ENCODE data around the gene LSM3.
"Not testable (repeated sequence)": the region's sequence is repeated elsewhere in the genome, so short reads cannot be mapped to it uniquely, and the experiment has no call there.

LSM3 gene

DNA sequence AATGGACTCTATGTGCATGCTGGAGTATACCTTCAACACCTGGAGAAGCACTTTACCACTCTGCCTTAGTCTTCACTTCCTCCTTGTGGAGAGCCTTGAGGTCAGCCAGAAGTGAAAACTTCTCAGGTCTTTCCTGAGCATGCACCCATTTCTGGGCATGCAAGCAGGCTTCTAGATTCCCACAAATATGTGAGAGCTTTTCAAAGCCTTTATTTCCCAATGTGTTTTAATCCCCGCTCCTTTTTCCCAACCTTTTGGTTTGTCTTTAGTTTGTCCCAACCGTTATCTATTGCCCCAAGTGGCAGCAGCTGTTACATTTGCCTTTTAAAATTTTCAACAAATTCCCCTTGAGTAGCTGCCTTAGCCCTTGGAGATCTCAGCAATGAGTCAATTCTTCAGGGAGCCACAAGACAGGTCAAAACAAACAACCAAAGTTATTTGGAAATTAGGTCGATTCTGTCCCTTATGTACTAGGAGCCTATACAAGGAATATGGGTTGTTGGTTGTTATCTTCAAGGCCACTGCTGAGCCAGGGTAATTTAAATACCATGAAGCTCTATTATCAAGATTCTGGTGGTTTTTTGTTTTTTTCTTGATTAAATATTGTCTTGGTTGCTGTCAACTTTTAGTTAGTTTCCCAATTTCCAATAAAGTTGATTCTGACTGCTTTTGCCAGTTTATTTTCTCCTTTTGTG lies 44.4 kb downstream of the LSM3 start:
- no peak for DNase-seq (ENCODE audit: low read depth)

DNA sequence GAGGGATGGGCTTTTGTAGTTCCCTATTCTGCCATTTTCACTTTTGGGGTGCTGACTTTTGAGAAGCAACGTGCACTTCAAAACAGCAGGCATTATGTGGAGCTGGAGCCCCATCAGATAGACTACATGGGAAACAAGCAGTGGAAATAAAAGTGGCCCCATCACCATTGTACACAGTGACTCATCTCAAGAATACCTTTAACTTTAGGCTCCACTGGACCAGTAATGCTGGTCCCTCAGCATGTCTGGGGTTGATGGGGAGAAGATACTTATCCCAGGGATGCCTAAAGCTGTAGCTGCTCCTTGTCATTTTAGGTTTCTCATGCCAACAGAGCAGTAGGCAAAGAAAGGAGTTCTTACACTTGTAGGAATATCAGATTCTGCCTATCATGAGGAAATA lies 45.0 kb downstream of the LSM3 start:
- no peak for DNase-seq (ENCODE audit: low read depth)

GRCh38 chr3:14224895-14225294 lies 46.3 kb downstream of the LSM3 start:
- no peak for DNase-seq (ENCODE audit: low read depth)

GRCh38 chr3:14225421-14225820 lies 46.8 kb downstream of the LSM3 start:
- no peak for DNase-seq (ENCODE audit: low read depth)

DNA sequence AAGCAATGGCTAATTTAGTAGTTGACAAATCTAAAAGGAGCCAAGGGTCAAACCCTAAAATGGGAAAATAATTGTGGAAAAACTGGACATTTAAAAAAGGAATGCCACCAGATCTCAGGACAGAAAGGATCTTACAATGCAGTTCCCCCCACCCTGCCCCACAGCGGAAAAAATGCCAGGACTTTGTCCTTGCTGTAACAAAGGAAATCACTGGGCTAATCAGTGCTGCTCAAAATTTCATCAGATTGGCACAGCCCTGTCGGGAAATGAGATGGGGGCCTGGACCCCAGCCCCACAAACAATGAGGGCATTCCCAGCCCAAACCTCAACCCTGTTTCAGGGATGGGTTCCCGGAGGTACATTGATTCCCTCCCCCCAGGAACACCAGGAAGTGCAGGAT lies 47.7 kb downstream of the LSM3 start:
- DNase-seq (ENCODE audit: low read depth): not testable (repeated sequence)

DNA sequence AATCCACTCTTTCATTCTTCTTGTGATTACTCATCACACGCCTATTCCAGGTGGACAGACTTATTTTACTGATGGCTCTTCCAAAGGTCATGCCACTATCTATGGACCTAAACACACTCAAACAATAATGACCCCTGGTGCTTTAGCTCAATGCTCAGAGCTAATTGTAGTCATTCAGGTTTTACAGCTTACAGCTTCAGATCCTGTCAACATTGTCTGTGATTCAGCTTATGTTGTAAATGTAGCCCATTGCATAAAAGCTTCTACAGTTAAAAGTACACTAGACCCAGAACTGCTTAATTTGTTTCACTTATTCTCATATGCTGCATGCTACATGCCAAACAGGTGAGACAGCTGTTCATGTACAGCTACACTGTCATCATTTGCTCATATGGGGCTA lies 49.2 kb downstream of the LSM3 start:
- DNase-seq (ENCODE audit: low read depth): no peak

DNA sequence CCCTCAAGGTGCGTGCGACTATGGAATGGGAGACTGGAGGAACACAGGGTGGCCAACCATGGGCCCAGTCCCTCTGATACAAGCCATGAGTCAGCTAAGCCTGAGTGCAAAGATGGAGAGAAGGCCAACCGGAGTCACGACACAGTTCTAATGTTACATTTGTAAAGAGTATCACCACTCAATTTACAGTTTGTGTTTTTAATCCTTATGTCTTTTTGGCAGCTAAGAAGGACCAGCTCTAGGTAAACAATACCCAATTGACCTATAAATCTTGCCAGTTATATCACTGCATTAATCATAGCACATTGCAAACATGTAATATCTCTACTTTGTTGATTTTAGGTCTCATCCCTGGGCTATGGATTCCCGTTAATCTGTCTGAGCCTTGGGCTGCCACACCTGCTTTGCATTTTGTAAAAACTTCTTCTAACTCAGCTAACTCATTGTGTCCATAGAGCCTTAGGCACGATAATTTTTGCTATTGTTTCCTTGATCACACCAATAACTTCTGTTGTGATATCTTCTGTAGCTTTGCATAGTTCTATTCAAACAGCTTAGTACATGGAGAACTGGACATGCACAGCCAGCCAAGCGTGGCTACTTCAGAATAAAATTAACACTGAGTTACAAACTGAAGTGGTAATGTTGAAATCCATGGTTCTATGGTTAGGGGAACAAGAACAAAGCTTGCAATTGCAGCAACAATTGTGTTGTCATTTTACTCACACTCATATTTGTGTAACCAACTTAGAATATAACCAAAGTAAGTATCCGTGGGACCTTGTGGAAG lies 50.3 kb downstream of the LSM3 start:
- DNase-seq (ENCODE audit: low read depth): no peak

DNA sequence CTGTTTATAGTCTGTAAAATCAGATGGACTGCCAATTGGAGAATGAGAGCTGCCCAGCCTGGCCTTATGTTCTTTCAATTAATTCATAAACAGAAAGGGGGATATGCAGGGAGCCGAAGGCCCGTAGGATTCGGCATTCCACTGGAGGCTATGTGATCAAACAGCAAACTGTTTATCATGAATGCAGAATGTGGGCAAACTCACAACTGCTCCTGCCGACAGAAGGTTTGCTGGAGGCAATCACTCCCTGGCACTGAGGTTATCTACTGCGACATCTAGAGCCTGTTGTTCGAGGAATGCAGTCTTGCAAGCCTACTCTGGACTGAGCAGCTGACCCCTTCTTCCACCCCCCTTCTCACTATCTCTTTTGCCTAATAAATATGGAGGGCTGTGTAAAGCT lies 51.1 kb downstream of the LSM3 start:
- DNase-seq (ENCODE audit: low read depth): not testable (repeated sequence)

GRCh38 chr3:14230729-14231128 lies 52.1 kb downstream of the LSM3 start:
- no peak for DNase-seq (ENCODE audit: low read depth)

GRCh38 chr3:14231145-14231990 lies 52.8 kb downstream of the LSM3 start:
- no peak for DNase-seq (ENCODE audit: low read depth)

- DNase-seq (ENCODE audit: low read depth): no peak
Observed at GRCh38 chr3:14231998-14232501, 53.4 kb downstream of the LSM3 start.

DNA sequence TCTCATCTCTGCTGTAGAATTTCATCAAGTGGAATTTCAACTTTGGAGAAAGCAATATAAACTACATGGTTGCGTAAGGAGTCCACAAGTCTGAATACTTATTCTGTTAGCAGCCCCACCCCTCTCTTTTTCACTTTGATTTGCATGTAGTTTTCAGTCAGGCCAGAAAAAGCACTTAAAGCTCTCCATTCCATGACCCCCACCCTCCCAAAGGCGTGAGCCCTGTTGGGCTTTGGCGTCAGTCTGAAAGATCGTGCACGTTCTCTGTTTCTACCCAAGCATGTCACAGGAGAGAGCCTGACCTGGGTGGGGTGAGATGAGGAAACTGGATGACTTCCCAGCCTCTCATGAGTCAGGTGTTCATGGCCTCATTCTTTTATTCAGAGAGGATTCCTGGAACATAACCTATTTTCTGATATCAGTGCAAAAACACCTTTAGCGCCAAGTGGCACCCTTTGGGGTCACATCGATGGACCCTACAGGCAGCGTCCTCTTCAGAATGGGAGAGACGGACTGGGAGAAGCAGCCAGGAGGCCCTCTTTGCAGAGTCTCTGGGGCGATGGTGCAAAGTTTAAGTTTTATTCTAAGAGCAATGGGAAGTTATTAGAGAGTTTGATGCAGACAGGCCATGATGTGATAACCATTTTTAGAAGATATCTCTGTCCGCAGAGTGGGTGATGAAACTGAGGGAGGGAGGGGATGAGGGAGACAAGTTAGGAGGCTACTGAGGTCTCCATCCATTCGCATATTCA lies 55.8 kb downstream of the LSM3 start:
- DNase-seq (ENCODE audit: low read depth): no peak

- no peak for DNase-seq (ENCODE audit: low read depth)
Observed at GRCh38 chr3:14235003-14235911, 56.6 kb downstream of the LSM3 start.

DNA sequence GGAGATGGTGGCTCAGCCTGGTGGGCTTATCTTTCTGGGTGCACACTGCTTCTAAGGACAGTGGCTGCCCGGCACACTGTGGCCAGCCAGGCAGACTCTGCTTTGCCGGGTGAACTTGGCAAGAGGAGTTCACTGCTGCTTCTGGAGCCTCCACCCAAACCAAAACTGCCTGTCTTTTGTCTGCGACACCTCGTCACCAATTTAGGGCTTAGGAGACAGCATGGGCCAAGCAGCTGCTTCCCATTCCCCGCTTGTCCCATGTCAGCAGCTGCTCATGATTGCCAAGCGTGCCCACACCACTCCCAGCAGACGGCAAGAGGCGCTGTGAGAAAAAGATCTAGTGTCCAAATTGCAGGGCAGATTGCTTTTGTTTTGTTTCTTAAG lies 57.3 kb downstream of the LSM3 start:
- no peak for DNase-seq (ENCODE audit: low read depth)

GRCh38 chr3:14236902-14237301 lies 58.3 kb downstream of the LSM3 start:
- no peak for DNase-seq (ENCODE audit: low read depth)

DNA sequence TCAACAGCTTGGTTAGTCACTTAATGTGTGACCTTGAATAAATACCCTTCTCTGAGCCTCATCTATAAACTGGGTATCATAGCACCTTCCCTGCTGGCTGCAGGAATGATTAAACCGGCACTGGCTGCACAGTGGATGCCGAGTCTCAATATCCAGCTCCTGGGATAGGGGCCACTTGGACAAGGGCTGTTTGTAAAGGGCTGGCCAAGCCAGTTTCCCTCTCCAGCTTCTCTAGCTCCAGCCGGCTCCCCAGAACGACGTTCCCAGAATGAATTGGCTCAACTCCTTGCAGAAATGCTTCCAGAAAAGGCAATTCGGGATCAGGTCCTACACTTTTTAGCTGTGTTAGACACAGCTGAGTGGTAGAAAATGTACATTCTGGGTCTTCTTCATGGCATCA lies 58.8 kb downstream of the LSM3 start:
- DNase-seq (ENCODE audit: low read depth): no peak

- no peak for DNase-seq (ENCODE audit: low read depth)
Observed at GRCh38 chr3:14238356-14238755, 59.7 kb downstream of the LSM3 start.

- DNase-seq (ENCODE audit: low read depth): no peak
Observed at GRCh38 chr3:14238930-14239329, 60.3 kb downstream of the LSM3 start.

GRCh38 chr3:14239940-14240339 lies 61.3 kb downstream of the LSM3 start:
- no peak for DNase-seq (ENCODE audit: low read depth)

DNA sequence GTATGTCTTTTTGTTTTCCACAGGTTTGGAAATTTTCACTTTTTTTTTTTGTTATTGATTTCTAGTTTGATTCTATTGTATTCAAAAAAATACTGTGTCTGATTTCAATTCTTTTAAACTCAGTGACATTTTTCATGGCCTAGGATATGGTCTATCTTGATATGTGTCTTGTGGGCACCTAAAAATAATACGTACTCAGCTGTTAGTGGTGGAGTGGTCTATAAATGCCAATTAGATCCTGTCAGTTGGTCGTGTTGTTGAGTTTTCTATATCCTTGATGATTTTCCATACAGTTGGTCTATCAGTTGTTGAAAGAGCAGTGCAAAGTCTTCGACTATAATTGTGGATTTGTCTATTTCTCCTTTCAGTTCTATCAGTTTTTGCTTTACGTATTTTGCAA lies 61.7 kb downstream of the LSM3 start:
- no peak for DNase-seq (ENCODE audit: low read depth)

GRCh38 chr3:14241716-14242115 lies 63.1 kb downstream of the LSM3 start:
- DNase-seq (ENCODE audit: low read depth): no peak
